HG03354 (cell line): ENCODE results near the gene IRS2.
A peak's percentile ranks its signal among the peaks of the same experiment; 100 is the strongest.

Source experiments
- ATAC-seq: cut with Tn5 transposase; IDR thresholded peaks from one replicate; pipeline ENCODE4 v1.9.1; 2021; ENCODE audit warnings: mild to moderate bottlenecking; ENCODE audit not compliant: unreplicated experiment, poor library complexity, severe bottlenecking

IRS2 gene

GRCh38 chr13:109760951-109761350, 25.4 kb downstream of the IRS2 start:
- ATAC-seq, result no peak

GRCh38 chr13:109760402-109760801, 26.0 kb downstream of the IRS2 start:
- ATAC-seq, result no peak

GRCh38 chr13:109759609-109760008, 26.8 kb downstream of the IRS2 start:
- no peak for ATAC-seq

GRCh38 chr13:109758937-109759480, 27.4 kb downstream of the IRS2 start:
- no peak for ATAC-seq

GRCh38 chr13:109756778-109757177, 29.6 kb downstream of the IRS2 start:
- no peak for ATAC-seq

- no peak for ATAC-seq
Measured at GRCh38 chr13:109755997-109756396, 30.4 kb downstream of the IRS2 start.

- no peak for ATAC-seq
Measured at GRCh38 chr13:109755551-109755950, 30.8 kb downstream of the IRS2 start.

- no peak for ATAC-seq
Measured at GRCh38 chr13:109751477-109751876, 34.9 kb downstream of the IRS2 start.

GRCh38 chr13:109750221-109750775, 36.1 kb downstream of the IRS2 start:
- ATAC-seq, result no peak

- ATAC-seq, result no peak
Measured at GRCh38 chr13:109749365-109749764, 37.0 kb downstream of the IRS2 start.

- ATAC-seq, result no peak
Measured at GRCh38 chr13:109748677-109749076, 37.7 kb downstream of the IRS2 start.

- ATAC-seq, result no peak
Measured at GRCh38 chr13:109747524-109747923, 38.9 kb downstream of the IRS2 start.

GRCh38 chr13:109746364-109746763, 40.0 kb downstream of the IRS2 start:
- no peak for ATAC-seq

GRCh38 chr13:109745702-109746101, 40.7 kb downstream of the IRS2 start:
- ATAC-seq, result no peak

GRCh38 chr13:109745060-109745459, 41.3 kb downstream of the IRS2 start:
- ATAC-seq, result no peak

- ATAC-seq, result no peak
Measured at GRCh38 chr13:109744512-109745051, 41.8 kb downstream of the IRS2 start.

GRCh38 chr13:109743706-109744453, 42.5 kb downstream of the IRS2 start:
- ATAC-seq, result peak; percentile 93

GRCh38 chr13:109741966-109742365, 44.4 kb downstream of the IRS2 start:
- no peak for ATAC-seq

GRCh38 chr13:109740721-109741120, 45.7 kb downstream of the IRS2 start:
- ATAC-seq, result no peak

- ATAC-seq, result no peak
Measured at GRCh38 chr13:109740121-109740520, 46.3 kb downstream of the IRS2 start.

GRCh38 chr13:109738298-109738746, 48.1 kb downstream of the IRS2 start:
- no peak for ATAC-seq
